OCI-M1 (cell line): ENCODE measurements around the gene APOL3.
A peak's percentile ranks its signal among the peaks of the same experiment; 100 is the strongest.
"Not testable (repeated sequence)": the region's sequence is repeated elsewhere in the genome, so short reads cannot be mapped to it uniquely, and the experiment has no call there.

Source experiments
- DNase-seq: peaks from one replicate; lab custom pipeline; 2025; lab: John Stamatoyannopoulos, UW

The APOL3 gene

GRCh38 chr22:36160499-36160942 lies at the start of gene APOL3:
Gene APOL3, minus strand, starts transcription at chr22:36160755. Its CDS starts 11,700 bp downstream, at chr22:36149055.
- peak; percentile 84 for DNase-seq

GRCh38 chr22:36210224-36210623 lies 49.7 kb upstream of the APOL3 start:
- DNase-seq: no peak

GRCh38 chr22:36209488-36209908 lies 48.9 kb upstream of the APOL3 start:
- DNase-seq: peak; percentile 72

GRCh38 chr22:36208914-36209313 lies 48.4 kb upstream of the APOL3 start:
- DNase-seq: no peak

- no peak for DNase-seq
Measured at GRCh38 chr22:36208162-36208765, 47.7 kb upstream of the APOL3 start.

- DNase-seq: no peak
Measured at GRCh38 chr22:36206255-36206654, 45.7 kb upstream of the APOL3 start.

GRCh38 chr22:36205573-36205972 lies 45.0 kb upstream of the APOL3 start:
- DNase-seq: not testable (repeated sequence)

GRCh38 chr22:36204632-36205015 lies 44.1 kb upstream of the APOL3 start:
- no peak for DNase-seq

- DNase-seq: no peak
Measured at GRCh38 chr22:36204001-36204631, 43.6 kb upstream of the APOL3 start.

- not testable (repeated sequence) for DNase-seq
Measured at GRCh38 chr22:36203441-36203840, 42.9 kb upstream of the APOL3 start.

GRCh38 chr22:36202906-36203305 lies 42.4 kb upstream of the APOL3 start:
- DNase-seq: peak; percentile 16

GRCh38 chr22:36201630-36202319 lies 41.2 kb upstream of the APOL3 start, which contains the start of gene APOL4:
Gene APOL4, minus strand, starts transcription at chr22:36201809. Its CDS starts 75 bp downstream, at chr22:36201734.
- peak; percentile 98 for DNase-seq

GRCh38 chr22:36201025-36201424 lies 40.5 kb upstream of the APOL3 start:
- not testable (repeated sequence) for DNase-seq

- peak; percentile 28 for DNase-seq
Measured at GRCh38 chr22:36199001-36199551, 38.5 kb upstream of the APOL3 start.

GRCh38 chr22:36198536-36198935 lies 38.0 kb upstream of the APOL3 start:
- DNase-seq: no peak

GRCh38 chr22:36197514-36198146 lies 37.1 kb upstream of the APOL3 start:
- peak; percentile 89 for DNase-seq

- peak; percentile 45 for DNase-seq
Measured at GRCh38 chr22:36197065-36197440, 36.5 kb upstream of the APOL3 start.

GRCh38 chr22:36196254-36197064 lies 35.9 kb upstream of the APOL3 start:
- no peak for DNase-seq

- peak; percentile 71 for DNase-seq
Measured at GRCh38 chr22:36194971-36195370, 34.4 kb upstream of the APOL3 start.

GRCh38 chr22:36194385-36194784 lies 33.8 kb upstream of the APOL3 start:
- DNase-seq: no peak

GRCh38 chr22:36193577-36193976 lies 33.0 kb upstream of the APOL3 start:
- no peak for DNase-seq
